HG03342 (cell line): Measurements from ENCODE around the gene FOXB2.
"Not testable (repeated sequence)": the region's sequence is repeated elsewhere in the genome, so short reads cannot be mapped to it uniquely, and the experiment has no call there.

Experiments used
- ATAC-seq: cut with Tn5 transposase; IDR thresholded peaks from one replicate; pipeline ENCODE4 v1.9.1; 2021; ENCODE audit warnings: mild to moderate bottlenecking, moderate library complexity; ENCODE audit not compliant: unreplicated experiment

Gene FOXB2

GRCh38 chr9:77016121-77016525 is 3.3 kb upstream of the FOXB2 start:
- no peak for ATAC-seq

- no peak for ATAC-seq
These were observed 2.6 kb upstream of the FOXB2 start for GRCh38 chr9:77016526-77017504.

- ATAC-seq, result no peak
These were observed 2.0 kb upstream of the FOXB2 start for GRCh38 chr9:77017505-77017894.

GRCh38 chr9:77018058-77018968 is 1.1 kb upstream of the FOXB2 start:
- no peak for ATAC-seq

GRCh38 chr9:77018969-77019235 is 553 bp upstream of the FOXB2 start:
- no peak for ATAC-seq

- ATAC-seq, result no peak
These were observed 514 bp downstream of the FOXB2 start for GRCh38 chr9:77019926-77020412.

GRCh38 chr9:77020413-77021290 is 1.2 kb downstream of the FOXB2 start:
- ATAC-seq, result no peak

GRCh38 chr9:77021291-77021894 is 1.9 kb downstream of the FOXB2 start:
- no peak for ATAC-seq

GRCh38 chr9:77021922-77022782 is 2.7 kb downstream of the FOXB2 start:
- no peak for ATAC-seq

- ATAC-seq, result no peak
These were observed 3.5 kb downstream of the FOXB2 start for GRCh38 chr9:77022783-77023440.

GRCh38 chr9:77023726-77024125 is 4.3 kb downstream of the FOXB2 start:
- ATAC-seq, result no peak

GRCh38 chr9:77024776-77025545 is 5.5 kb downstream of the FOXB2 start:
- ATAC-seq, result no peak

GRCh38 chr9:77028478-77028877 is 9.0 kb downstream of the FOXB2 start:
- no peak for ATAC-seq

GRCh38 chr9:77030045-77030444 is 10.6 kb downstream of the FOXB2 start:
- no peak for ATAC-seq

- ATAC-seq, result no peak
These were observed 19.0 kb downstream of the FOXB2 start for GRCh38 chr9:77038281-77039036.

- no peak for ATAC-seq
These were observed 20.9 kb downstream of the FOXB2 start for GRCh38 chr9:77040340-77040739.

- ATAC-seq, result not testable (repeated sequence)
These were observed 24.3 kb downstream of the FOXB2 start for GRCh38 chr9:77043743-77044142.
